Coronary artery (tissue), 2 donors: ENCODE measurements around the gene ERVW-1.

Experiments
- DNase-seq: peaks from one replicate; pipeline ENCODE4 v3.0.0-alpha.2; 2017; ENCODE audit warnings: low spot score
- H3K27ac ChIP-seq, 2 donors: fragments of 200-600 bp; sonication (generic); one replicate each; pipeline ENCODE4 v1.5.1; 2016 to 2019
- H3K4me3 ChIP-seq: fragments of 200-600 bp; sonication (generic); 2 replicates; pipeline ENCODE4 v1.5.1; 2016; ENCODE audit warnings: mild to moderate bottlenecking, moderate library complexity
- TF ChIP-seq, protein P1 (sequence below): fragments of 200-600 bp; sonication (generic); IDR thresholded peaks from one replicate; pipeline ENCODE4 v1.5.1; 2019; ENCODE audit warnings: antibody characterized with exemption

ERVW-1 gene

DNA sequence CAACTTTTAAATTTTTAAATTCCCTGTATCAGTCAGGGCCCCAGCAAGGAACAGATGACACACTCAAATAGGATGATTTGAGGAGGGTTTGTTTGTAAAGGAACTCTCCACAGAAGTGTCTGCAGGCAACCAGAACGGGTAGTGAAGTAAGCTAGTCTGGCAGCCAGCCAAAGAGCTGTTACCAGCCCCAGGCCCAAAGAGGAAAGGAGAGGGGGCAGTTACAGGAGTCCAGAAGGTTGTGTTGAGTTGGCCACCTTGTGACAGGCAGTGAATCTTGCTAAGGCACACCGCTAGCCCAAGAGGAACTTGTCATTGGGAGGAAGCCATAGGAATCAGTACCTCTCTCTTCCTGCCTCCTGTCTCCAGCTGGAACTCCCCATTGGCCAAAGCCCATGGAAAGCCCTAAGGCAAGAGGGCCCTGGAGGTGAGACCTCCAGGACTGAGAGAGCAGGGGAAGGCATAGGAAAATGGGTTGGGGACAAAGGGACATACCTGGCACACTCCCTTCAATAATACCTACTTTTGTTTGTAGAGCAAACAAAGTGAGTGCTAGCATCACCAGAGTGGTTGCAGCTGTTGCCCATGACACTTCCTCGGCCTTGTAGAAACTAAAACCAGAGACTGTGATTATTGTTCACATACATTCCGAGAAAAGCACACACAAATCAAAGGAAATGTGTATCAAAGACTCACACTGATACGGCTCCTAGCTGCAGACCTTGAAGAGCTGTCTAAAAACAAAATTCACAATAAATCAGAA, 55.9 kb downstream of the ERVW-1 start:
- no peak overlapping the region for H3K4me3 ChIP-seq
- no peak overlapping the region for H3K27ac ChIP-seq
- DNase-seq, result no peak
- TF ChIP-seq, protein P1, sequence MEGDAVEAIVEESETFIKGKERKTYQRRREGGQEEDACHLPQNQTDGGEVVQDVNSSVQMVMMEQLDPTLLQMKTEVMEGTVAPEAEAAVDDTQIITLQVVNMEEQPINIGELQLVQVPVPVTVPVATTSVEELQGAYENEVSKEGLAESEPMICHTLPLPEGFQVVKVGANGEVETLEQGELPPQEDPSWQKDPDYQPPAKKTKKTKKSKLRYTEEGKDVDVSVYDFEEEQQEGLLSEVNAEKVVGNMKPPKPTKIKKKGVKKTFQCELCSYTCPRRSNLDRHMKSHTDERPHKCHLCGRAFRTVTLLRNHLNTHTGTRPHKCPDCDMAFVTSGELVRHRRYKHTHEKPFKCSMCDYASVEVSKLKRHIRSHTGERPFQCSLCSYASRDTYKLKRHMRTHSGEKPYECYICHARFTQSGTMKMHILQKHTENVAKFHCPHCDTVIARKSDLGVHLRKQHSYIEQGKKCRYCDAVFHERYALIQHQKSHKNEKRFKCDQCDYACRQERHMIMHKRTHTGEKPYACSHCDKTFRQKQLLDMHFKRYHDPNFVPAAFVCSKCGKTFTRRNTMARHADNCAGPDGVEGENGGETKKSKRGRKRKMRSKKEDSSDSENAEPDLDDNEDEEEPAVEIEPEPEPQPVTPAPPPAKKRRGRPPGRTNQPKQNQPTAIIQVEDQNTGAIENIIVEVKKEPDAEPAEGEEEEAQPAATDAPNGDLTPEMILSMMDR, result no peak
